Astrocyte of the spinal cord (primary cell): ENCODE data around the gene ATG9A.

Source experiments
- DNase-seq: peaks from one replicate; pipeline ENCODE4 v3.0.0; 2011; ENCODE audit warnings: low read depth, low spot score
- H3K4me3 ChIP-seq: 2 replicates; pipeline ENCODE4 v1.5.1; 2011; ENCODE audit warnings: low read depth, mild to moderate bottlenecking, low read length, moderate library complexity
- in situ Hi-C: cut with HindIII; loops from 2 replicates; pipeline ENCODE4 v1.10.0; 2017; ENCODE audit warnings: low sequenced_read_pairs
- TF ChIP-seq, protein P1 (sequence below): IDR thresholded peaks from 2 replicates; pipeline ENCODE4 v1.5.1; 2012; ENCODE audit warnings: low read depth, mild to moderate bottlenecking, low read length, inconsistent platforms

Gene ATG9A

DNA sequence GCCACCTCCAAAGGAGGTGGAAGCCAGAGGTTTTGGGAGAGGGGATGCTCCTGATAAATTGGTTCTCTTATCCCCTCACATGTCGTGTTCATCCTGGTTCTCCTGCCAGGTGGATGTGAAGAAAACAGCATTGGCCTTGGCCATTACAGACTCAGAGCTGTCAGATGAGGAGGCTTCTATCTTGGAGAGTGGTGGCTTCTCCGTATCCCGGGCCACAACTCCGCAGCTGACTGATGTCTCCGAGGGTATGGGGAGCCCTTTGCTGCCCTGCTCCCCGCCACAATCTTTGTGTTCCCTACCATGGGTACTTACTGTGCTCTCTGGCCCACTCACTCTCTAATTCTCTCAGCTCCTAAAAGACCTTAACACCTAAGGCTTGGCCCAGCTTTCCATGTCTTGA lies 47.9 kb downstream of the ATG9A start:
- DNase-seq = no peak
- in situ Hi-C loops = no loop called here
- TF ChIP-seq, protein P1, sequence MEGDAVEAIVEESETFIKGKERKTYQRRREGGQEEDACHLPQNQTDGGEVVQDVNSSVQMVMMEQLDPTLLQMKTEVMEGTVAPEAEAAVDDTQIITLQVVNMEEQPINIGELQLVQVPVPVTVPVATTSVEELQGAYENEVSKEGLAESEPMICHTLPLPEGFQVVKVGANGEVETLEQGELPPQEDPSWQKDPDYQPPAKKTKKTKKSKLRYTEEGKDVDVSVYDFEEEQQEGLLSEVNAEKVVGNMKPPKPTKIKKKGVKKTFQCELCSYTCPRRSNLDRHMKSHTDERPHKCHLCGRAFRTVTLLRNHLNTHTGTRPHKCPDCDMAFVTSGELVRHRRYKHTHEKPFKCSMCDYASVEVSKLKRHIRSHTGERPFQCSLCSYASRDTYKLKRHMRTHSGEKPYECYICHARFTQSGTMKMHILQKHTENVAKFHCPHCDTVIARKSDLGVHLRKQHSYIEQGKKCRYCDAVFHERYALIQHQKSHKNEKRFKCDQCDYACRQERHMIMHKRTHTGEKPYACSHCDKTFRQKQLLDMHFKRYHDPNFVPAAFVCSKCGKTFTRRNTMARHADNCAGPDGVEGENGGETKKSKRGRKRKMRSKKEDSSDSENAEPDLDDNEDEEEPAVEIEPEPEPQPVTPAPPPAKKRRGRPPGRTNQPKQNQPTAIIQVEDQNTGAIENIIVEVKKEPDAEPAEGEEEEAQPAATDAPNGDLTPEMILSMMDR = no peak
- no peak overlapping the region for H3K4me3 ChIP-seq

DNA sequence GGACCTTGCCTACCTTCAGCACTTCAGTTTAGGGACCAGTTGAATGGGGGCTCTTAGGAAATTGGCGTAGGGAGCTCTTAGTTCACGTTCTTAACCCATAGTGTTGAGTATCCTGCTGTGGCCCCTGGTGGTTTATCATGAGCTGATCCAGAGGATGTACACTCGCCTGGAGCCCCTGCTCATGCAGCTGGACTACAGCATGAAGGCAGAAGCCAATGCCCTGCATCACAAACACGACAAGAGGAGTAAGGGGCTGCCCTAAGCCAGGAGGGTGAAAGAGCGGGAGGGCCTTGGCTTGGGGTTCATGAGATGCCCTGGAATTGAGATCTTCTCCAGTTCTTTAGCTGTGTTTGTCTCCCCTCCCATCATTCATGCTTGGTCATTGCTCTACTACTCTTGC lies 48.5 kb downstream of the ATG9A start:
- in situ Hi-C loops = no loop called here
- H3K4me3 ChIP-seq = no peak overlapping the region
- TF ChIP-seq, protein P1 = no peak
- DNase-seq = no peak

DNA sequence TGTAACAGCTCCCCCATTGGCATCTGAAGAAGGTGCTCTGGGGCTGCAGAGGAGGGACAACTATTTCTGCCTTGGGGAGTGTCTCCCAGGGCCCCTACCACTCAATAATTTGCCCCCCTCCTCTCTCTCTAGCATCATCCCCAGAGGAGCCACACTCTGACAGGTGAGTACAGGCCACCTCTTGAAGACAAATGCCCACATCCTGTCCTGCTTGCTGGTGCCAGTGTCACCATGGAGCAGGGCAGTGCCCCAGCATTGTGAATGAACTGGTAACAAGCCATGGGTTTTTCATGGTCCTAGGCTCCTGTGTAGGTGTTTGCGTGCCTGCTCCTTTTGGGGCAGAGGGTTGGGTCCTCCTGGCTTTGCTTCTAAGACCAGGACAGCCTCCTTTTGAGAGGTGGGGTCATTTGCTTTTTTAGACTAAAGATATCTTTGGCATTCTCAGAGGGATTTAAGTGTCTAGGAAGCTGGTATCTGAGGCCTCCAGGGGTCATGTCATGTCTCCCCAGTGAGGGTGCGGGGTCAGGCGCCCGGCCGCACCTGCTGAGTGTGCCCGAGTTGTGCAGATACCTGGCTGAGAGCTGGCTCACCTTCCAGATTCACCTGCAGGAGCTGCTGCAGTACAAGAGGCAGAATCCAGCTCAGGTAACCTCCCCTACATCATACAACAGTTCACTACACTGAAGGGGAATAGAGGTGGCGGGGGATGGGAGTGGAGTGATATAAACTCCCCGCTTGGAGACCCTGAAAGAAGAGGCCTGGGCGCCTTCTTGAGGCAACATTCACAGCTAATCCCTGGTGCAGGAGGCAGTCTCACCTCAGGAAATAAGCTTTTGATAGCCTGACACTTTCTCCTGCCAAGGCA lies 49.6 kb downstream of the ATG9A start:
- TF ChIP-seq, protein P1 = no peak
- in situ Hi-C loops = no loop called here
- no peak overlapping the region for H3K4me3 ChIP-seq

DNA sequence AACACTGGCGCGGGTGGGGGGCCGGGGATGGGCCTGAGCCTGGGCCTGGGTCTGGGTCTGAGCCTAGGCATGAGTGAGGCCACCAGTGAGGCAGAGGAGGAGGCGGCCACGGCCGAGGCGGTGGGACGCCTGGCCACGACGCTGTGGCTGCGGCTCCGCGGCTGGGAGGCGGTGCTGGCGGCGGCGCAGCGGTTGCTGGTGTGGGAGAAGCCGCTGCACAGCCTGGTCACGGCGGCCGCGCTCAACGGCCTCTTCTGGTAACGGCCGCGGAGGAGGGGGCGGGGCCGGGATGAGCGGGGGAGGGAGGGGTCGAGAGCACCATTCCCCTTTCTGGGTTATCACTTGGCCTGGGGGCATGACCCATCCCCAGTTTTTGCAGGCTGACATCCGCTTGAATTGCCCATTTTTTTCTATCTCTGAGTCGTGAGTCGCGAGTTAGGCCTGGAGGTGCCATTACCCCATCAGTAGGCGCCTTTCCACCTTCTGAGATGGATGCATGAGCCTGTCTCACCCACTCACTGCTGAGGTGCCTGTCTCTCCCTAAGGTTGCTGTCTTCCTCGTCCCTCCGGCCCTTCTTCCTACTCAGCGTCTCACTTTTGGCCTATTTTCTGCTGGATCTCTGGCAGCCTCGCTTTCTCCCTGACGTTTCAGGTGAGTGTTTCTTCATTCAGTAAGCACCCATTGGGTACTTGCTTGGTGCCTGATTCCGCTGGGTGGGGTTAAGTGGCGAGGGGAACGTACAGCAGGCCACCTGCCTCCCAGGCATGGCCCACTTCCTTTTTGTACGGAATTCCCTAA lies 50.9 kb downstream of the ATG9A start:
- peak overlapping the region; percentile 70 for H3K4me3 ChIP-seq
- in situ Hi-C loops = no loop called here
- TF ChIP-seq, protein P1 = no peak
- peak; percentile 19 for DNase-seq

More for the DNA sequence above, 49.6 kb downstream of the ATG9A start:
- no peak for DNase-seq

DNA sequence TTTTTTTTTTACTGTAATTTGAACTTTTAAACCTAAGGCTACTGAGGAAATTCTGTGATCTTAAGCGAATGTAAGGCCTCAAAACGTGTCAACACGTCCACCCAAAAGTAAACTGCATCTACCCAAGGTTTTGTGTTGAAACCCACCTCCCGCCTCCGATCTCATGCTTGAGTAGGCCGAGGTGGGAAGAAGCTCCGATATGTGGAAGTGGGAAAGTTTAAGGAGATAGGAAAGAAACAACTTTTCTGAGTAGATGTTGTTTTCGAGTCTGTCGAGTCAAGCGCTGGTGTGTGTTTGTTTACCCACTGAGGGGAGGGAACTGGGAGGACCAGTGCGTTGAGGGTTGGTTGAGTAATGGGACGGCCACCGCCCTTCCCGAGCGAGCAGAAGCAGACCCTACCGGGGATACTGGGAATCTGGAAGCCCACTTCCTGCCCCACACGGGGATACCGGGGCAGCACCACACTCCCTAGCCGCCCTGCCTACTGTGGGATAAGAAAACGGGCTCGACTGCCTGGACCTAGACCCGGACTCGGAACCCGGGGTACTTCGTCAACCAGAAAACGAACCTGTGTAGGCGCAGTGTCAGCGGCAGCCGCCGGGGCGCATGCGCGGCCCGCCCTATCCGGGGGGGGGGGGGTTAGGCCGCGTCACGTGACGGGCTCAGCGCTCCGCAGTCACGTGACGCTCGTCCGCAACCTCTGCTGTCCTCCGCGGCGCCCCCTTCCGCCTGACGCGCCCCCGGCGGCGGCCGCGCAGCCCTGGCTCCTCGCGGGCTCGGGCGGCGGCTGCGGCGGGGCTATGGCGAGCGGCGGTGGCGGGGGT lies 51.7 kb downstream of the ATG9A start, which contains the start of gene RETREG2:
RETREG2 (plus strand) TSS at position 724 of the 825 bp plus-strand sequence; CDS start at position 802, 78 bp downstream.
- TF ChIP-seq, protein P1 = no peak
- peak within 1 kb of the TSS; percentile 75 for H3K4me3 ChIP-seq
- in situ Hi-C loops = no loop called here
- DNase-seq = peak; percentile 94
